8988T (cell line): ENCODE results near the gene ST14.
"Not testable (repeated sequence)": the region's sequence is repeated elsewhere in the genome, so short reads cannot be mapped to it uniquely, and the experiment has no call there.

ENCODE experiments used
- DNase-seq: peaks from one replicate; pipeline ENCODE4 v3.0.0; 2011

The ST14 gene

GRCh38 chr11:130190371-130190881, 30.8 kb downstream of the ST14 start:
- DNase-seq: no peak

DNA sequence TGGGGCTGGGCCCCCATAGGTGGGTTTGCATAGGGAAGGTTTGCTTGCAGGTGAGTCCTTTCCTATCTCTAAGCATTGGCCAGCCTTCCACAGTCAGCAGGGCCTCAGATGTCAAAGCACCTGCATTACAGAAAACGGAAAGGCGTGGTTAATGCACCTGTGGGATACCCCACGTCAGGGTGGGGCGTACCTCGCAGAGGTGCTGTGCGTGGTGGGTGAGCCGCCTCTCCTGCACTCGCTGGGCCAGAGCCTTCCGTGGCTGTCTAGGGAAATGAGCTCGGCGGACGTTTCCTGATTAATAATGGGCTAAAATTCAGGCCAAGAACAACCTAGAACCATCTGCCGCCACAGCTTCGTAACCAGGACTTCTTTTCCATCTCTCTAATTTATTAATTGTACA, 32.3 kb downstream of the ST14 start:
- no peak for DNase-seq

DNA sequence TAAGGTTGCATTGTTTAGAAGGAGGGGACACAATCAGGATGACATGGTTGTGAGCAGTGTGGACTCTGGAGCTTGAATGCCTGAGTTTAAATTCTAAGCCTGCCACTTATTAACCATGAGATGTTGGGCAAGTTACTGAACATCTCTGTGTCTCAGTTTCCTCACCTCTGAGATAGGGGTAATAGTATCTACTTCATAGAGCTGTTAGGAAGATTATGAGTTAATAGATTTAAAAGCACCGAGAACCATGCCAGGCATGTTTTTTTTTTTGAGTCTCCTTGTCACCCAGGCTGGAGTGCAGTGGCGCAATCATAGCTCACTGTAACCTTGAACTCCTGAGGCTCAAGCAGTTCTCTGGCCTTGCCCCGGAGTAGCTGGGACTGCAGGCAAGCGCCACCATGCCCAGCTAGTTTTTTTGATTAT, 33.3 kb downstream of the ST14 start:
- DNase-seq: no peak

GRCh38 chr11:130193551-130193950, 34.0 kb downstream of the ST14 start:
- DNase-seq: not testable (repeated sequence)

DNA sequence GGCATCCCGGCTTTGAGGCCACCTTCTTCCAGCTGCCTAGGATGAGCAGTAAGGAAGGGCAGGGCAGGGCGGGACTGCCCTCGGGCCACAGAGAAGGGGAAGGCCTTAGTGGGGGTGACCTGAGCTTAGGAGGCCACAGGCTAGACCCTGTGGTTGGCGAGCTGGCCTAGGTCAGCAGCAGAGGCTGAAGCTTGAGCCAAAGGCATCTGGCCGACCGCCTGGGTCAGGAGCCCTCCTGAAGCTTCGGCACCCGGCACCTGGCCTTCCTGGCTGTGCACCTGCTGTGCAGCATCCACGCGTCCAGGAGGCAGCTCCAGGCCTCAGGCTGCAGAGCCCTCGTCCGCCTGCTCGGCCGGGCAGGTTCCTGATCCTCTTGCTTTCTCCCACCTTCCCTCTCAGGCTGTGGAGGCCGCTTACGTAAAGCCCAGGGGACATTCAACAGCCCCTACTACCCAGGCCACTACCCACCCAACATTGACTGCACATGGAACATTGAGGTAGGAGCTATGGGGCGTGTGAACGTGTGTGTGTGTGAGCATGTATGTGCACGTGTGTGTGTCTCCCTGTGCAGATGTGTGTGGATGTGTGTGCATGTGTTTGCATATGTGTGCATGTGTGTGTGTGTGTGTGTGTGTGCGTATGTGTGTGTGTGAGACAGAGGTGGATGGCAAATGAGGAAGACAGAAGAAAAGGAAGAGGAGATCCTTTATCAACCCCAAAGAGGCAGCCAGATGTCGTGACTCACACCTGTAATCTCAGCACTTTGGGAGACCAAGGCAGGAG, 34.9 kb downstream of the ST14 start:
- no peak for DNase-seq

DNA sequence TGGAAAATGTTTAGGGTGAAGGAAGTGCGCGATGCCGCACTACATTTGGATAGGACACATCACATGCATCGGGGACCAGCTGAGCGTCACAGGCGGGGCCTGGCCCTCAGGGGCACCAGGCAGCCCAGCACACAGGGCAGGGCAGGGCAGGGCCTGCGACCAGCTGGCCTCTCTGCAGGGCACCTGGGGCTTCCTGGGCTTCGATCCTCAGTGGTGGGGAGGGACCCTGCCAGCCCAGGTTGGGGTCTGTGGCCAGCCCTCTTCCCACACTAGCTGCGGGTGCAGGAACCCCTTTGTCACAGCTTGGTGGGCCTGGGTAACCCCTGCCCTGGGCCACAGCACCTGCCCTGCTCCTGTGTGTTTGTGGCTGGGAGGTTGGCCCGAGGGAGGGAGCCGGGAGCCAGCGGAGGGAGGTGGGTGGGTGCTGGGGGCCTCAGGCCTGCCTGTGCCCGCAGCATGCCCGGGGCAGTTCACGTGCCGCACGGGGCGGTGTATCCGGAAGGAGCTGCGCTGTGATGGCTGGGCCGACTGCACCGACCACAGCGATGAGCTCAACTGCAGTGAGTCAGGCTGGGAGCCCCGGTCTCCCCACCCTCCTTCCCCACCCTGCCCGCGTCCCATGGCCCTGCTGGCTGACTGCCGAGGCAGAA, 37.9 kb downstream of the ST14 start:
- DNase-seq: no peak

- DNase-seq: no peak
These were observed 38.7 kb downstream of the ST14 start for GRCh38 chr11:130198292-130198691.

DNA sequence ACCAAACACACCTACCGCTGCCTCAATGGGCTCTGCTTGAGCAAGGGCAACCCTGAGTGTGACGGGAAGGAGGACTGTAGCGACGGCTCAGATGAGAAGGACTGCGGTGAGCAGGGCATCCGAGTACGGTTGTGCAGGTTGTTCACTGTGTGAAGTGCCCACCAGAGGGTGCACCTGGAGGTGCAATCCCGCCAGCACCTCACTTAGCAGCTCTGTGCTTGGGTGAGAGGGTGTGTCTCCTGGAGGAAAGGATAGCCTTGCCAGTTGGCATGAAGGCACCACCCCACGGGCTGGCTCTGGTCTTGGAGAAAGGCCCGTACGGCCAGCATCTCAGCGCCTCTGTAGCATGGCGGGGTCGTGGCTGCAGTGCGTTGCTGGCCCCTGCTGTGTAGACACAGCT, 39.4 kb downstream of the ST14 start:
- peak; percentile 74 for DNase-seq

- DNase-seq: no peak
These were observed 40.2 kb downstream of the ST14 start for GRCh38 chr11:130199792-130200191.

- DNase-seq: peak; percentile 13
These were observed 41.4 kb downstream of the ST14 start for GRCh38 chr11:130201026-130201425.

- peak; percentile 10 for DNase-seq
These were observed 42.6 kb downstream of the ST14 start for GRCh38 chr11:130202009-130202817.

DNA sequence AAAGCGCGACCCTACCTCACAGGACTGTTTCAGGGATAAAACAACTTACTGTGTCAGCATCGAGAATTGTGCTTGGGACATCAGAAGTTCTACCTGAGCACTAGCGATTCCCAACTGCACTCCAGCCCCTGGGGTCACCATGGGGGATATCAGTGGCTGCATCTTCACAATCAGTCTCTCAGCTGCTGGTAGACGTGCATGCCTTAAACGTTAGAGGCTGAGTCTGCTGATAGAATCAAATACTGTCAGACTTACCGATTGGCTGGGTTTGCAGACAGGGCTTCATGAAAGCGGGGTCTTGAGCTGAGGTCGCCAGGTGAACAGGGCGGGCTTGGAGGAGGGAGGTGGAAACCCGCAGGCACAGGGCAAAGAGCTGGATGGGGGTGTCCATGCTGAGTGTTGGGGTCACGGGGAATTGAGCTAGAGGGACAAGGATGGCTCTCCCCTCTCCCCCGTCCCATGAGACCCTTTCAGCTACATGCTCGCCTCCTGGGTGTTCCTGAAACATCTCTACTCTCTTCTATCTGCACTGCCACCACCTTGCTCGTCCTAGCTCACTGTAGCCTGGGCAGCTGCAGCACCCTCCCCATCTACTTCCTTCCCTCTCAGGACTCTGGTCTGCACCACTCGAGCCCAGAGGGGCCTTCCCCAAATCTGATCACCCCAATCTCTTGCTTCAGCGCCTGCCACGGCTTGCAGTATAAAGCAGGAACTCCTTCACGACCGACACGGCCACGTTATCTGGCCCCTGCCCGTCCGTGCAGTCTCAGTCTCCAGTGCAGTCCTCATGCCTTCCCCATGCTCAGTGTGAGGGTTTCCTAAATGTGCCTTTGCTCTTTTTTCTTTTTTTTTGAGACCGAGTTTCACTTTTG, 43.5 kb downstream of the ST14 start:
- DNase-seq: peak; percentile 9

- DNase-seq: peak; percentile 11
These were observed 44.5 kb downstream of the ST14 start for GRCh38 chr11:130203766-130204702.

GRCh38 chr11:130204703-130205095, 45.1 kb downstream of the ST14 start:
- no peak for DNase-seq

DNA sequence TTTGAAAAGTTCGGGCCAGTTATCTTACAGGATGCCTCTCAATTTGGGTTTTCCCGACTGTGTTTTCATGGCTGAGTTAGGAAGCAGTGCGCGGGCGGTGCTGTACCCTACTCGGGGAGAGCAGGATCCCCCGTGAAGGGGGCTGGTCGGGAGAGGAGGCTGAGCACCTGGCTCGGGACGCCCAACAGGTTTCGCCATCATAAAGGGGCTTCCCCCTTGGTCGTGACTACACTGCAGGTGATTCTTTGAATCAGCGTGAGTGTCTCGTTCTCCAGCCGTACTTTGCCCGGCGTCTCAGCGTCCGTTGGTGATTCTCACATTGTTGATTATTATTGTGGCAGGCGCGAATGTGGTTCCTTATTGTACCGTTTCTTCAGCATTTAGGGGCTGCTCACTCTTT, 46.6 kb downstream of the ST14 start:
- DNase-seq: peak; percentile 13

- peak; percentile 9 for DNase-seq
These were observed 48.9 kb downstream of the ST14 start for GRCh38 chr11:130208241-130209127.

DNA sequence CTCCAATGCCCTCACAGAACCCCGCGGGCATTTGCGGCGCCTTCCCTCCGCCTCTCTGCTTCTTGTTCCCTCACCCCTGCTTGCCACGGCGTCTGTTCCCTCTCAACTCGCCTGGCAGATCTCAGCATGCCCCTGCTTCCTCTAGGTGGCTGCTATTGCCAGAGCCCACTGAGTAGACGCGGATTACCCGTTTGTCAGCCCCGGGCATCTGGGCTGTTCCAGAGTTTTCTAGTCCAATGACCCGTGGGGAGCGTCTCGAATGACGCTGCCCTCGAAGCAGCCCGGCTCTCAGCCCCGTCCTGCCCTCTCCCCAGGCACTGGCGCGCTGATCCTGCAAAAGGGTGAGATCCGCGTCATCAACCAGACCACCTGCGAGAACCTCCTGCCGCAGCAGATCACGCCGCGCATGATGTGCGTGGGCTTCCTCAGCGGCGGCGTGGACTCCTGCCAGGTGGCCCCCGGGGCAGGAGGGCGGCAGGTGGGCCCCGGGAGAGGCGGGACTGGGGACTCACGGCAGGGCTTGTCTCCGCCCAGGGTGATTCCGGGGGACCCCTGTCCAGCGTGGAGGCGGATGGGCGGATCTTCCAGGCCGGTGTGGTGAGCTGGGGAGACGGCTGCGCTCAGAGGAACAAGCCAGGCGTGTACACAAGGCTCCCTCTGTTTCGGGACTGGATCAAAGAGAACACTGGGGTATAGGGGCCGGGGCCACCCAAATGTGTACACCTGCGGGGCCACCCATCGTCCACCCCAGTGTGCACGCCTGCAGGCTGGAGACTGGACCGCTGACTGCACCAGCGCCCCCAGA, 49.7 kb downstream of the ST14 start:
- DNase-seq: peak; percentile 14

GRCh38 chr11:130209954-130210854, 50.6 kb downstream of the ST14 start:
- DNase-seq: peak; percentile 13
